Measurements from ENCODE around the gene OR4E1. TPM values are rescaled to one million over a fixed set of nuclear protein-coding genes. Genes with fewer than 3 reads are reported as not detected.

The OR4E1 gene
- not detected for total RNA-seq
- polyA plus RNA-seq: not detected
- long read RNA-seq, donor 1: 0 reads
- long read RNA-seq, donor 2: 0 reads

GRCh38 chr14:21673718-21674117, at the start of gene OR4E1:
OR4E1 (minus strand) TSS chr14:21673818; CDS start chr14:21670935, 2,883 bp downstream.
- Histone ChIP-seq H3K4me3 (ENCODE audit: low read length in 2 of 2) (no peak within 1 kb of the TSS), H3K27me3 (ENCODE audit: control insufficient read depth in 1 of 2, insufficient read depth in 2 of 2, low read length in 1 of 2) (no peaks in the 10 kb centered on the region), H3K36me3 (ENCODE audit: control insufficient read depth in 1 of 2, insufficient read depth in 2 of 2, low read length in 1 of 2) (no peaks in the 10 kb centered on the region), H3K9me3 (ENCODE audit: control insufficient read depth, low read length) (no peaks in the 10 kb centered on the region), H3K4me1 (ENCODE audit: control insufficient read depth in 1 of 2, insufficient read depth in 2 of 2, low read length in 2 of 2) (no peaks in the 10 kb centered on the region), H3K27ac (ENCODE audit: low read depth in 1 of 2, low read length in 2 of 2) (no peak within 1 kb of the TSS)
- intact Hi-C loops (cut with DNase I): no loop called here
- DNase-seq (no peak), ATAC-seq (ENCODE audit: low FRiP score) (no peak)
- 87 to 93% methylated on average over 1 of the region's 1 CpG for WGBS, 2 donors

DNA sequence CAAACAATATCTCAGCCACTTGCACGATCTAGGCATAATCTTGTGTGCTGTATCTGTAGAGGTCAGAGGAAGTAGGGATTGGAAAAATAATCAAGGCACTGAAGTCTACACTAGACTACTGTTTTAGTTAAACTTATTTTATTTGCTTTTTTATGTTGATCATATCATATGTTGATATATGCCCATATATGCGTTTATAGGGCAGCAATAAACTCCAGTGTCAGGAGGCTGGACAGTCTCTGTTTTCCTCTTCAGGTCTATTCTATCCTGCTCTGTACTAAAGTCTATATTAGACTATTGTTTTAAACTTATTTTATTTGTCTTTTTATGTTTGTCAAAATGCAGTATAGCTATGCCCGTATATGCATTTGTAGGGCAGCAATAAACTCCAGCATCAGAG, 47.9 kb upstream of the OR4E1 start:
- no peak overlapping the region for H3K4me3 ChIP-seq (ENCODE audit: low read length in 2 of 2)
- H3K27me3 ChIP-seq (ENCODE audit: control insufficient read depth in 1 of 2, insufficient read depth in 2 of 2, low read length in 1 of 2): peaks cover 0 to 2% of the 10 kb centered on the region in 2 donors
- H3K36me3 ChIP-seq (ENCODE audit: control insufficient read depth in 1 of 2, insufficient read depth in 2 of 2, low read length in 1 of 2): no peaks in the 10 kb centered on the region
- no peak for DNase-seq
- intact Hi-C loops (cut with DNase I): no loop called here
- WGBS, 2 donors: 69 to 73% methylated on average over 3 of the region's 3 CpGs
- no peak for ATAC-seq (ENCODE audit: low FRiP score)
- H3K27ac ChIP-seq (ENCODE audit: low read depth in 1 of 2, low read length in 2 of 2): no peak overlapping the region
- no peaks in the 10 kb centered on the region for H3K9me3 ChIP-seq (ENCODE audit: control insufficient read depth, low read length)
- no peaks in the 10 kb centered on the region for H3K4me1 ChIP-seq (ENCODE audit: control insufficient read depth in 1 of 2, insufficient read depth in 2 of 2, low read length in 2 of 2)

DNA sequence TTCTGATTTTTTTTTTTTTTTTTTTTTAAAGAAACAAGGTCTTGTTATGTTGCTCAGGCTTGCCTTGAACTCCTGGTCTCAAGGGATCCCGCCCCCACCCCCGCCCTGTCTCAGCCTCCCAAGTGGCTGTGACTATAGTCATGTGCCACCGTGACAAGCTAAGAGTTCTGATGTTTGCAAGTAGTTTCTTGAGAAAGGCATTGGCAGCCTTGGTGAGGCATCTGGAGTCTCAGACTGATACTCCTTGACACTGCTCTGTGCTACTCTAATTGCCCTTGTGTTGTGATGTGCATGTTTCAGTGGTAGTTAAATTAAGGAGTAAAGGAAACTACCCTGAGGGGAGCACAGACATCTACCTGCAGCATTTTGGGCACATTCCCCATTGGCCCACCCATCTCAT, 46.2 kb upstream of the OR4E1 start:
- Histone ChIP-seq H3K4me3 (ENCODE audit: low read length in 2 of 2) (no peak overlapping the region), H3K27me3 (ENCODE audit: control insufficient read depth in 1 of 2, insufficient read depth in 2 of 2, low read length in 1 of 2) (peaks cover 0 to 2% of the 10 kb centered on the region in 2 donors), H3K27ac (ENCODE audit: low read depth in 1 of 2, low read length in 2 of 2) (no peak overlapping the region), H3K36me3 (ENCODE audit: control insufficient read depth in 1 of 2, insufficient read depth in 2 of 2, low read length in 1 of 2) (no peaks in the 10 kb centered on the region), H3K9me3 (ENCODE audit: control insufficient read depth, low read length) (no peaks in the 10 kb centered on the region), H3K4me1 (ENCODE audit: control insufficient read depth in 1 of 2, insufficient read depth in 2 of 2, low read length in 2 of 2) (no peaks in the 10 kb centered on the region)
- DNase-seq (no peak), ATAC-seq (ENCODE audit: low FRiP score) (no peak)
- 71 to 77% methylated on average over 3 of the region's 3 CpGs for WGBS, 2 donors
- intact Hi-C loops (cut with DNase I): no loop called here

- no peaks in the 10 kb centered on the region for H3K4me1 ChIP-seq (ENCODE audit: control insufficient read depth in 1 of 2, insufficient read depth in 2 of 2, low read length in 2 of 2)
- H3K9me3 ChIP-seq (ENCODE audit: control insufficient read depth, low read length): no peaks in the 10 kb centered on the region
- no peaks in the 10 kb centered on the region for H3K36me3 ChIP-seq (ENCODE audit: control insufficient read depth in 1 of 2, insufficient read depth in 2 of 2, low read length in 1 of 2)
- no peak overlapping the region for H3K4me3 ChIP-seq (ENCODE audit: low read length in 2 of 2)
- ATAC-seq (ENCODE audit: low FRiP score) (no peak), DNase-seq (no peak)
- no peak overlapping the region for H3K27ac ChIP-seq (ENCODE audit: low read depth in 1 of 2, low read length in 2 of 2)
- no peaks in the 10 kb centered on the region for H3K27me3 ChIP-seq (ENCODE audit: control insufficient read depth in 1 of 2, insufficient read depth in 2 of 2, low read length in 1 of 2)
- intact Hi-C loops (cut with DNase I): no loop called here
- WGBS, 2 donors: 76 to 78% methylated on average over 6 of the region's 6 CpGs
Measured at GRCh38 chr14:21714318-21714929, 40.8 kb upstream of the OR4E1 start.

- ATAC-seq (ENCODE audit: low FRiP score) (no peak), DNase-seq (no peak)
- Histone ChIP-seq H3K27me3 (ENCODE audit: control insufficient read depth in 1 of 2, insufficient read depth in 2 of 2, low read length in 1 of 2) (no peaks in the 10 kb centered on the region), H3K9me3 (ENCODE audit: control insufficient read depth, low read length) (peaks cover 1% of the 10 kb centered on the region), H3K4me3 (ENCODE audit: low read length in 2 of 2) (no peak overlapping the region), H3K4me1 (ENCODE audit: control insufficient read depth in 1 of 2, insufficient read depth in 2 of 2, low read length in 2 of 2) (no peaks in the 10 kb centered on the region), H3K27ac (ENCODE audit: low read depth in 1 of 2, low read length in 2 of 2) (no peak overlapping the region), H3K36me3 (ENCODE audit: control insufficient read depth in 1 of 2, insufficient read depth in 2 of 2, low read length in 1 of 2) (no peaks in the 10 kb centered on the region)
- intact Hi-C loops (cut with DNase I): no loop called here
- 72 to 76% methylated on average over 2 of the region's 2 CpGs for WGBS, 2 donors
Measured at GRCh38 chr14:21712036-21712435, 38.4 kb upstream of the OR4E1 start.

- Histone ChIP-seq H3K9me3 (ENCODE audit: control insufficient read depth, low read length) (peaks cover 1% of the 10 kb centered on the region), H3K4me3 (ENCODE audit: low read length in 2 of 2) (no peak overlapping the region), H3K36me3 (ENCODE audit: control insufficient read depth in 1 of 2, insufficient read depth in 2 of 2, low read length in 1 of 2) (no peaks in the 10 kb centered on the region), H3K27ac (ENCODE audit: low read depth in 1 of 2, low read length in 2 of 2) (no peak overlapping the region), H3K4me1 (ENCODE audit: control insufficient read depth in 1 of 2, insufficient read depth in 2 of 2, low read length in 2 of 2) (no peaks in the 10 kb centered on the region), H3K27me3 (ENCODE audit: control insufficient read depth in 1 of 2, insufficient read depth in 2 of 2, low read length in 1 of 2) (no peaks in the 10 kb centered on the region)
- DNase-seq (no peak), ATAC-seq (ENCODE audit: low FRiP score) (no peak)
- WGBS, 2 donors: 30 to 33% methylated on average over 3 of the region's 3 CpGs
- intact Hi-C loops (cut with DNase I): no loop called here
Measured at GRCh38 chr14:21711360-21711961, 37.8 kb upstream of the OR4E1 start.

DNA sequence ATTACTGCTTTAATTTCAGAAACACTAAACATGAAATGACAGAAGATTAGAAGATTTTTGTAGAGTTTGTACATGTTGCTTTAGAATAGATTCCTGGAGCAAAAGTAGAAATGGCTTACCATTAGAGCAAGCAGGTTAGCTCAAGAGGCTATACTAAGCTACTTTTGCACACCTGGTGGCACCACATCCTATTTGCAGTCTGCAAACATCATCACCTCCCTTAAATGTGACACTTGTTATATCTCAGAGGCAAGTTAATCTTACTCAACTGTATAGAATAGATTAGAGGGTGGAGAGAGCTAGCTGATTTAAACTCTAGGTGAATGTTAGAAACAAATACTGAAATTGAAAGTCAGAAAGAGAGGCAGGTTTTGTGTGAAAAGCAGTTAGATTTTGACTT, 30.7 kb upstream of the OR4E1 start:
- H3K4me1 ChIP-seq (ENCODE audit: control insufficient read depth in 1 of 2, insufficient read depth in 2 of 2, low read length in 2 of 2): no peaks in the 10 kb centered on the region
- H3K27ac ChIP-seq (ENCODE audit: low read depth in 1 of 2, low read length in 2 of 2): no peak overlapping the region
- no peaks in the 10 kb centered on the region for H3K36me3 ChIP-seq (ENCODE audit: control insufficient read depth in 1 of 2, insufficient read depth in 2 of 2, low read length in 1 of 2)
- H3K9me3 ChIP-seq (ENCODE audit: control insufficient read depth, low read length): peaks cover 1% of the 10 kb centered on the region
- ATAC-seq (ENCODE audit: low FRiP score) (no peak), DNase-seq (no peak)
- H3K4me3 ChIP-seq (ENCODE audit: low read length in 2 of 2): no peak overlapping the region
- H3K27me3 ChIP-seq (ENCODE audit: control insufficient read depth in 1 of 2, insufficient read depth in 2 of 2, low read length in 1 of 2): no peaks in the 10 kb centered on the region
- intact Hi-C loops (cut with DNase I): no loop called here

GRCh38 chr14:21703357-21704326, 30.0 kb upstream of the OR4E1 start:
- Histone ChIP-seq H3K36me3 (ENCODE audit: control insufficient read depth in 1 of 2, insufficient read depth in 2 of 2, low read length in 1 of 2) (no peaks in the 10 kb centered on the region), H3K9me3 (ENCODE audit: control insufficient read depth, low read length) (no peaks in the 10 kb centered on the region), H3K27ac (ENCODE audit: low read depth in 1 of 2, low read length in 2 of 2) (no peak overlapping the region), H3K4me3 (ENCODE audit: low read length in 2 of 2) (no peak overlapping the region), H3K27me3 (ENCODE audit: control insufficient read depth in 1 of 2, insufficient read depth in 2 of 2, low read length in 1 of 2) (no peaks in the 10 kb centered on the region), H3K4me1 (ENCODE audit: control insufficient read depth in 1 of 2, insufficient read depth in 2 of 2, low read length in 2 of 2) (no peaks in the 10 kb centered on the region)
- WGBS, 2 donors: 58 to 63% methylated on average over 2 of the region's 2 CpGs
- DNase-seq: no peak
- ATAC-seq (ENCODE audit: low FRiP score): no peak
- intact Hi-C loops (cut with DNase I): no loop called here
